ENCODE measurements around the gene HEY2. TPM values are rescaled to one million over a fixed set of nuclear protein-coding genes. Genes with fewer than 3 reads are reported as not detected.

HEY2 gene
- total and polyA plus RNA-seq, 10 donors, result 0.59 to 3.7 (median 1.6) TPM

DNA sequence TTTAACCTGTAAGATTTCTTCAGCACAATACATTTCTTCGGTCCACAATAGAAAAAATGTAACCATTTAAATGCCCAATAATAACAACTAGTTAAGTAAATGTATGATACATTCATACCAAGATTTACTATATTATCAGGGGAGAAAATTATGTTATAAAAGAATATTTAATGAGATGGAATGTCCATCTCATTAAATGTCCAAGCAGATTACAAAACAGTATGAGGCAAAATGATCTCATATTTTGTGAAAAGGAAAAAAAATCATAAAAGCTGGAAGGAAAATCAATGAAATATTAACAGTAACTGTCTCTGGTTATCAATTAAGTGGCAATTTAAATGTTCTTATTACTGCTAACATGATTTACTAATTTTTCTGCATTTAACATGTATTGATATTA, 10.1 kb upstream of the HEY2 start:
- DNase-seq, result no peak
- Histone ChIP-seq H3K27me3 (replicated peaks in 1 of 7) (peaks cover 0 to 9% (median 0%) of the 10 kb centered on the region in 7 donors), H3K36me3 (no peaks in the 10 kb centered on the region), H3K27ac (no peak overlapping the region), H3K4me3 (no peak overlapping the region), H3K4me1 (no peaks in the 10 kb centered on the region), H3K9me3 (no peaks in the 10 kb centered on the region)
- WGBS, 5 donors, result 90 to 96% (median 94%) methylated on average over 1 of the region's 1 CpG
- intact Hi-C loops (cut with DNase I; ENCODE audit: low total_unique reads), result no loop called here
- TF ChIP-seq, protein P1, sequence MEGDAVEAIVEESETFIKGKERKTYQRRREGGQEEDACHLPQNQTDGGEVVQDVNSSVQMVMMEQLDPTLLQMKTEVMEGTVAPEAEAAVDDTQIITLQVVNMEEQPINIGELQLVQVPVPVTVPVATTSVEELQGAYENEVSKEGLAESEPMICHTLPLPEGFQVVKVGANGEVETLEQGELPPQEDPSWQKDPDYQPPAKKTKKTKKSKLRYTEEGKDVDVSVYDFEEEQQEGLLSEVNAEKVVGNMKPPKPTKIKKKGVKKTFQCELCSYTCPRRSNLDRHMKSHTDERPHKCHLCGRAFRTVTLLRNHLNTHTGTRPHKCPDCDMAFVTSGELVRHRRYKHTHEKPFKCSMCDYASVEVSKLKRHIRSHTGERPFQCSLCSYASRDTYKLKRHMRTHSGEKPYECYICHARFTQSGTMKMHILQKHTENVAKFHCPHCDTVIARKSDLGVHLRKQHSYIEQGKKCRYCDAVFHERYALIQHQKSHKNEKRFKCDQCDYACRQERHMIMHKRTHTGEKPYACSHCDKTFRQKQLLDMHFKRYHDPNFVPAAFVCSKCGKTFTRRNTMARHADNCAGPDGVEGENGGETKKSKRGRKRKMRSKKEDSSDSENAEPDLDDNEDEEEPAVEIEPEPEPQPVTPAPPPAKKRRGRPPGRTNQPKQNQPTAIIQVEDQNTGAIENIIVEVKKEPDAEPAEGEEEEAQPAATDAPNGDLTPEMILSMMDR (IDR thresholded peaks at IDR 0.05 in 8 of 11, conservative IDR thresholded peaks at IDR 0.05 in 3 of 11), result no peak
- no peak for TF ChIP-seq POLR2AphosphoS5 (IDR thresholded peaks at IDR 0.05)
- TF ChIP-seq POLR2A (IDR thresholded peaks at IDR 0.05), result no peak

DNA sequence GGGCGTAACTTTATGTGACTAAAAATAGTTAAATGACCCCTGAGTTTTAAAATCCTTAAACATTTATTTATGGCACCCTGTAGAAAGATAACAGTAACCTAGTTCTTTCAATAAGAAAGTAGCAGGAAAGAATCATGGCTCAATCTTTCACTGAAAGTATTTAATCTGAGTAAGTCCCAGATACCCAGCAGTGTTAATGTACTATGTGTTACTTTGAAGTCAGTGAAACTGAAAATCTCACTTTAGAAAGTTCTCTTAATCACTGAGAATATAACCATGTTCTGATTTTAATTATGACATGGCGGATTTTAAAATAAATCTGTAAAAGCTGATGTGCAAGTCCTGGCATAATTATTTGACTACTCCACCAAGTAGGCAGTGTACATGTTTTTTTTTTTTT, 8.1 kb upstream of the HEY2 start:
- Histone ChIP-seq H3K36me3 (no peaks in the 10 kb centered on the region), H3K9me3 (no peaks in the 10 kb centered on the region), H3K27me3 (replicated peaks in 1 of 7) (peaks cover 0 to 23% (median 13%) of the 10 kb centered on the region in 7 donors), H3K4me3 (no peak overlapping the region), H3K27ac (no peak overlapping the region), H3K4me1 (peaks cover 0 to 6% (median 2%) of the 10 kb centered on the region in 6 donors)
- 82 to 93% (median 91%) methylated on average over 2 of the region's 2 CpGs for WGBS, 5 donors
- intact Hi-C loops (cut with DNase I; ENCODE audit: low total_unique reads), result no loop called here
- DNase-seq, result no peak
- TF ChIP-seq POLR2AphosphoS5 (IDR thresholded peaks at IDR 0.05) (no peak), POLR2A (IDR thresholded peaks at IDR 0.05) (no peak)
- TF ChIP-seq, protein P1 (IDR thresholded peaks at IDR 0.05 in 8 of 11, conservative IDR thresholded peaks at IDR 0.05 in 3 of 11), result no peak

DNA sequence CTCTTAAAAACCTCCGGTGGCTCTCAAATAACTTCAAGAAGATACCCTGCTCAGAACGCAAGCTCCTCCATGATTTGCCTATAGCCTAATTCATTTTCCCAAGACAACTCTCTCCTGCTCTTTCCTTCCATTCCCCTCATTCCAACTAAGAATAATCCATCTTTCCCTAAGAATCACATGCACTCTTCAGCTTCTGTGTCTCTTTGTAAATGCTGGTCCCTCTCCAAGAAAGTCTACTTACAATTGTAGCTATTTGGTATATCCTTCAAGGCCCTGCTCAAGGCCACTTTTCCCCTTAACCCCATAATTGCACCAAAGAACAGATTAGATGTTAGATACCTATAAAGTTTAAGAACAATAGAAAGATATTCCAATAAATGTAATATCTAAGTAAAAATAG, 7.4 kb upstream of the HEY2 start:
- Histone ChIP-seq H3K4me3 (no peak overlapping the region), H3K4me1 (peaks cover 0 to 13% (median 8%) of the 10 kb centered on the region in 6 donors), H3K27ac (no peak overlapping the region), H3K36me3 (no peaks in the 10 kb centered on the region), H3K9me3 (no peaks in the 10 kb centered on the region), H3K27me3 (replicated peaks in 1 of 7) (peaks cover 0 to 30% (median 15%) of the 10 kb centered on the region in 7 donors)
- intact Hi-C loops (cut with DNase I; ENCODE audit: low total_unique reads), result no loop called here
- 83 to 93% (median 93%) methylated on average over 2 of the region's 2 CpGs for WGBS, 5 donors
- DNase-seq, result no peak
- TF ChIP-seq, protein P1 (IDR thresholded peaks at IDR 0.05 in 8 of 11, conservative IDR thresholded peaks at IDR 0.05 in 3 of 11), result no peak
- TF ChIP-seq POLR2A (IDR thresholded peaks at IDR 0.05) (no peak), POLR2AphosphoS5 (IDR thresholded peaks at IDR 0.05) (no peak)

DNA sequence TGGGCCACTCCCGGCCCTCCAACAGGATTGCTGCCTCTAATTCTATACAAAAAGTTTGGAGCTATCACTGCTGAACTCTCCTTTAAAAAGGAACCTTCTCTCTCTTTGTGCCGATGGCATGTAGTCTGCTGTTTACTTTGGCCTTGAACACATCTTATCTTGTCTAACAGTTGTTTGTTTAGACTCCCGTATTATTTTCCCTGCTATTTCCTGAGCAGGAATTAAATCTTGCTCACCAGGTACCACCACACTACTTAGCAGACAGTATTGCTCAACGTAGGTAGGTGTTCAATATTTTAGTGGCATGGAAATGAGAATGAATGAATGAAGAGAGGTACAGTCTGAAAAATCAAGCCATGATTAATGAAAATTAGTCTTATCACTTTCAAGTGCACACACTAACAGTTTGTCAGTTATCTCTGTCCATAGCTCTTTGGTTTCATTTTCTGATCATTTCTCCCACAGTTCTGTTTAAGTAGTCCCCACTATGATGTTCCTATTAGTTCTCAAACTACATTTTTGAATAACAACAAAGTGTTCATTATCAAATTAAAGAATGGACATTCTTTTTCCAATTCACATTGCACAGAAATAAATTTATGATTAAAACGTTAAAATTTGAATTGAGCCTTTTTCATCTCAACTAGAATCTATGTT, 6.8 kb upstream of the HEY2 start:
- no peak overlapping the region for H3K27ac ChIP-seq
- no peak overlapping the region for H3K4me3 ChIP-seq
- H3K36me3 ChIP-seq, result no peaks in the 10 kb centered on the region
- peaks cover 0 to 36% (median 21%) of the 10 kb centered on the region in 7 donors for H3K27me3 ChIP-seq (replicated peaks in 1 of 7)
- intact Hi-C loops (cut with DNase I; ENCODE audit: low total_unique reads), result no loop called here
- H3K9me3 ChIP-seq, result no peaks in the 10 kb centered on the region
- WGBS, 5 donors, result 58 to 72% (median 67%) methylated on average over 5 of the region's 5 CpGs
- TF ChIP-seq, protein P1 (IDR thresholded peaks at IDR 0.05 in 8 of 11, conservative IDR thresholded peaks at IDR 0.05 in 3 of 11), result no peak
- TF ChIP-seq POLR2A (IDR thresholded peaks at IDR 0.05), result no peak
- TF ChIP-seq POLR2AphosphoS5 (IDR thresholded peaks at IDR 0.05), result no peak
- H3K4me1 ChIP-seq, result peaks cover 0 to 19% (median 14%) of the 10 kb centered on the region in 6 donors
- DNase-seq, result no peak
